Measurements from ENCODE around the gene TBC1D8.

GRCh38 chr2:101064125-101064502, 87.1 kb downstream of the TBC1D8 start:
- TF ChIP-seq MAX (IDR thresholded peaks at IDR 0.05; ENCODE audit: low read depth, low read length) (no peak), CTCF (IDR thresholded peaks at IDR 0.05; ENCODE audit: low read depth, low read length) (no peak), POLR2A (IDR thresholded peaks at IDR 0.05; ENCODE audit: extremely low read depth, insufficient read length) (no peak), MYC (IDR thresholded peaks at IDR 0.05; ENCODE audit: low read depth, low read length) (no peak)

Measured in NB4 (cell line).